ENCODE measurements around the gene GRID1.
A peak's percentile ranks its signal among the peaks of the same experiment; 100 is the strongest.

GRID1 gene

DNA sequence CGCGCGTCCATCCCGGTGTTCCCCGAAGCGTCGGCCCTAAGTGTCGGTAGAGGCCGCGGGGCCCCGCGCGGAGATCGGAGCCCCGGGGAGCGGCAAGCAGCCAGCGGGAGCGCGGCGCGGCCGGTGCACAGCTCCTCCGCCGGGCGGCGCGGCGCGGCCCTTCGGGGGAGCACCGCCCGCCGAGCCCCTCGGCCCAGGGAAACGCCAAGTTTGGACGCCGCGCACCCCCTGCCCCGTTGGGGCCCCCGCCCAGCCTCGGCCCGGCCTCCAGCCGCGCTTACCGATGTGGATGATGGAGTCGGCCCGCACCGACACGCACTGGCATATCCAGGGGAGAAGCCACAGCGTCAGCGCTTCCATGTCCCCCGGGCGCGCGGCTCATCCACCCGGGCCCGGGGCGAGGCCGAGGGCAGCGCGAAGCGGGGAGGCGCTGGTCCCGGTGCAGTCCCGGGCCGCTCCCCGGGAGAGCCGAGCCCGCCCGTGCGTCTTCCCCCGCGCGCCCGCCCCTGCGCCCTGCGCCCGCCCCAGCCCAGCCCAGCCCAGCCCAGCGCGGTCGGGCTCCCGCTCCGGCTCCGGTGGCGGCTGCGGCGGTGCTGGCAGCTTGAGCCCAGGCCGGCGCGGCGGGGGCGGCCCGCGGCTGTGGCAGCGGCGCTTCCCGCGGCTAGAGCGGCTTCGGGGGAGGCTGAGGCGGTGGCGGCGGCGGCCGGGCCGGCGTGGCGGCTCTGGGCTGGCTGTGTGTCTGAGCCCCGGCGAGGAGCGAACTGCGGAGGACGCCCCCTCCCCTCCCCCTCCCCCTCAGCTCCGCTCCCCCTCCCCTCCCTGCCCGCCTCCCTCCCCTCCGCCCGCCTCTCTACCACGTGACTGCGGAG, at the start of gene GRID1:
Gene GRID1, minus strand, starts transcription at position 763 of the 869 bp plus-strand sequence.
- peak; percentile 55 for DNase-seq (ENCODE audit: low spot score)

GRCh38 chr10:86415583-86415982, 49.0 kb upstream of the GRID1 start:
- DNase-seq (ENCODE audit: low spot score): no peak

- DNase-seq (ENCODE audit: low spot score): no peak
Measured at GRCh38 chr10:86415116-86415515, 48.5 kb upstream of the GRID1 start.

DNA sequence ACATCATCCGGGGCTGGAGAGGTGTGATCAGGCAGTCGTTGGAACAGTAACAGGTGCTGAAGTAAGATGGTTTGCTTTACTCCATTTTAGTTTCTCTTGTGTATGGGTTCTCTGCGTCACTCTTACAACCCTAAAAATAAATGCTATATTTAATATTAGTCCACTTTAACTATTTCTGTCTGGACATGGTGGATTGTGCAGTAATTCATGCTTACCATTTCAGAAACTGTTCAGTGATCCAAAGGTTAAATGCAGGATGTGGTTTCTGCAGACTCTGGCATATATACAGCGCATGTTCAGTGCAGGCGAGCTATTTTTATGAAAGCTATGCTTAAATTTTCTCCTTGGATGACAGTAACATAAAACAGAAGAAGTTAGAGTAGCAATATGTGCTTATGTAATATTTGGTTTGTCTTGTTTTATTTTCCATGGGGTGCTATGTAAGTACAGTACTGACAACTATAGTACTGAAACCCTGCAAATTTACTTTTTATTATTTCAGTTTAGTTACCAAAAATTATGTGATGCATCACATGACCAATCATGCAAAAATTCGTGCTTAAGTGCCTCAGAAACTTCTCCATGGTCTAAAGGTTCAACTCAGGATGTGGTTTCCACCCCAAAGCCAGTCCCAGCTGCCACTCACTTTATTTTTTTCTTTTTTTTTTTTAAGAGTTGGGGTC, 46.6 kb upstream of the GRID1 start:
- DNase-seq (ENCODE audit: low spot score): no peak

DNA sequence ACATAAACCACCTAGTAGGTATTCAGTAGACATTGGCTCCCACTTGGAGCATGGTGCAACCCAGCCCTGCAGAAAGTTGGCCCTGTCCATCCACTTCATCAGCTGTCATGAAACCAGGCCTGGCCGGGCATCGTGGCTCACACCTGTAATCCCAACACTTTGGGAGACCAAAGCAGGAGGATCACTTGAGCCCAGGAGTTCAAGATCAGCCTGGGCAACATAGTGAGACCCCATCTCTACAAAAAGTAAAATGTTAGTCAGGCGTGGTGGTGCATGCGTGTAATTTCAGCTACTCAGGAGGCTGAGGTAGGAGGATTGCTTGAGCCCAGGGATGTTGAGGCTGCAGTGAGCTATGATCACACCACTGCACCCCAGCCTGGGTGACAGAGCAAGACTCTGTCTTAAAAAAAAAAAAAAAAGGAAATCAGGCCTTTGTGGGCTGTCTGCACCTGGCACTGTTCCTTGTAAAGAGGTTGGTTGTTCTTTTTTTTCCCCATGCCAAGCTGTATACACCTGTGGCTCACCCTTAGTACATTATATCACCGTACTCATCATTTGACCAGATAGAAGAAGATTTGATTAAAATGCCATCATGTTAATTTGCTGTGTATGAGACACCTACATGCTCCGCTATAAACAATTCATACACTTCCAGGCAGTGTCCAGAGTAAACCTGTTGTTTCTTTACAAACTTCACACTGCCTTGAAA, 45.4 kb upstream of the GRID1 start:
- DNase-seq (ENCODE audit: low spot score): no peak

DNA sequence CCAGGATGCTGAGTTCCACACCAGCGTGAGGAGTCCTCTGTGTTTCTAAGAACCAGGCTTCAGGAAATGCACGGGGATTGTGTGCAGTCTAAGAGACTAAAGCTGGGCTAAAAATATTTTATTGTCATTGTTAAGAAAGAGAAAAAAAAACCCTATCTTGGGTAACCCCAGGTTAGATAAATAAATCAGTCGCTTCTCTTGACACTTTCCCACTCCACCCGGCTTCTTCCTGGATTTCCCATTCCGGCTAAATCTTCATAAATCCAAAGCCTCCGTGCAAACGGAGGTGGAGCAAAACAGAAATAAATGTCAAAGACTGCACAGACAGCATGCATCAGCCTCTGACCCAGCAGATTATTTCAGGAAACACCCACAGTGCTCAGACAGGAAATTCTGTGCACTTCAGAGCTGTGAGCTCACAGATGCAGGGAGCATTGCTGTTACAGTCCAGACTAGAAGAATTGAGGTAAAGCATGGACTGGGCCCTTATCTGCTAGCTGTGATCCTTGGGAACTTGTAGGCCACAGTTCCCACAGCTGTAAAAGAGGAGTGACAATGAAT, 44.8 kb upstream of the GRID1 start:
- DNase-seq (ENCODE audit: low spot score): no peak

DNA sequence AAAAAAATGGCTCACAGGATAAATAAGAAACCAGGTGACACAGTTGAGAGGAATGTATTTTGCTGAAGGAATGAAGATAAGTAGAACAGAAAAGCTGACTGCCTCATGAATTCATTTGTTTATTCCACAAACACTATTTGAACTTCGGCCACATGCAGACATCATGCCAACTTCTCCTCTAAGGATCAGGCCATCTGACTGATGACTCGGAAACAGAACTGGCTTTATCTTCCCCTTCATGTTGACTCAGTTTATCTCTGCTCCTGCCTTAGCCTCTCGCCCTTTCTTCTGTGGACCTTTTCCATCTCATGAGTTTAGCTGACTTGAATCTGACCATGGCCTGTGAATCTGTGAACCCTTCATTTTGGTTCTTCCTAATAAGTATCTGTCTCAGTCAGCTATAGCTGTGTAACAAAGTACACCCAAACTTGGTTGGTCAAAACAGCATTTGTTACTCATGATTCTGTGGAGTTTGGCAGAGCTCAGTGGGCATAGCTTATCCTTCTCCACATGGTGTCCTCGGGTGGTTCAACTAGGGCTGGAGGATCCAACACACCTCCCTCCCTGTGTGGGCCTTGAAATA, 44.0 kb upstream of the GRID1 start:
- DNase-seq (ENCODE audit: low spot score): no peak

GRCh38 chr10:86409183-86409582, 42.6 kb upstream of the GRID1 start:
- no peak for DNase-seq (ENCODE audit: low spot score)

GRCh38 chr10:86403183-86403797, 36.7 kb upstream of the GRID1 start:
- DNase-seq (ENCODE audit: low spot score): no peak

DNA sequence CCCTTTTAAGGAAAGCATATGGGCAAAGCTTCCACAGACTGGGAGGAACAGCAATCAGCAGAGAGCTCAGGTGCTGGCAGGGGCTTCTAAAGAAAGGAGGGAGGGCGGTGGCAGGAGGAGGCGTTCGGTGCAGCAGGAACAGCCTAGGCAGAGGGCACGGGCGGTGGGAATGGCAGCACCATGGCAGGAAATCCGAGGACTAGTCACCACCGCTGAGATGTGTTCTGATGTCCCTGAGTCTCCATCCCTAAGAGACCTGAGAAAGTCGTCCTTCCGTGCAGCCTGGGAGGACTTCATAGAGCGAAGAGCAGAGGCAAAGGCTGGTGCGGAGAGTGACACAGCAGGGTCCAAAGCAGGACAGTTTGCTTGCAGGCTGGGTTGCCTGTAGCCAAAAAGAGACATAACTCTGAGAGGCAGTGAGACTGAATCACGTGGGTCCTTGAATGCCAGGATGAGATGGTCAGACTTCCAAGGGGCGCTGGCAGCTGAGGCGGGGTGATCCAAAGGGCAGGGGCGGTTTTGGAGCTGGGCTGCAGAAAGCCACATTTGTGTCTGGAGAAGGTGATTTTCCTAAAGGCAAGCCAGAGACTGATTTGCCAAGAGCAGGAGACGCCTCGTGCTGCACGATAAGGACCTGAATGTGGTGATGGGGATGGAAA, 35.8 kb upstream of the GRID1 start:
- no peak for DNase-seq (ENCODE audit: low spot score)

- no peak for DNase-seq (ENCODE audit: low spot score)
Measured at GRCh38 chr10:86401588-86402282, 35.1 kb upstream of the GRID1 start.

DNA sequence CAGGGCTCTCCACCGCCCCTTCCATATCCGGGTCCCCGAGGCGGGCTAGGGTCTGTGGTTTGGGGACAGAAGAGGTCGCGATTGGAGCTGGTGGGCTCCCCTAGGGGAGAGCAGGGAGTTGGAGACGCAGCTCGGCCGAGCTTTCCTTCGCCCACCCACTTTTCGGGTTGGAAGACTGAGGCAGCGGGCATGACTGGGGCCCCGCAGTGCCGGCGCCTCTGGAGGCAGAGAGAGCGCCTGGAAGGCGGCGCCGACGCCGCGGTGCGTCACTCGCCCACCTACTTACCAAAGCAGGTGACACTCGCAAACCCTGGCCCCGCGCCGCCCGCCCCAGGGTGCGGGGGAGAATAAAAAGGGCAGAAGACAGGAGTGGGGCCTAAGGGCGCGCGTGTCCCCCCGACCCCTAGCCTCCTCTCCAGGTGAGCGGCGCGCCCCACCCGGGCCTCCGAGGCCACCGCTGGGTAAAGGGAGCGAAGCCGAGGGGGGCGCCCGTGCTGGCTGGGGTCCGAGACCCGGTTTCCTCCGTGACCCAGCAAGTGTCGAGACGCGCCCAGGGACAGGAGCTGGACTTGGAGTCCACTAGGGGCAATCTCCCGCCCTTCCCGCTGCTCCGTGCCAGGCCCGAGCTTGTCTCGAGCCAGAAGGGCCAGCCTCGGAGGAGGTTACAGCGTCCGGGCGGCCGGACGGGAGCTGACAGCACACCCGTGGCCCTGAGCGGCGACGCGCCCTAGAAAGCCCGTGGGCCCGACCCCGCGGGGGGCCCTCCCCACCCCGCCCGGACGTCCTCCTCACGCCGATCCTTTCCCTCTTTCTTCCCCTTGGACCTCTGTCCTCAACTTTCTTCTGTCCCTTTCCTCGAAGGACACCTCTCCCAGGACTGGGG, 34.4 kb upstream of the GRID1 start:
- DNase-seq (ENCODE audit: low spot score): peak; percentile 47

DNA sequence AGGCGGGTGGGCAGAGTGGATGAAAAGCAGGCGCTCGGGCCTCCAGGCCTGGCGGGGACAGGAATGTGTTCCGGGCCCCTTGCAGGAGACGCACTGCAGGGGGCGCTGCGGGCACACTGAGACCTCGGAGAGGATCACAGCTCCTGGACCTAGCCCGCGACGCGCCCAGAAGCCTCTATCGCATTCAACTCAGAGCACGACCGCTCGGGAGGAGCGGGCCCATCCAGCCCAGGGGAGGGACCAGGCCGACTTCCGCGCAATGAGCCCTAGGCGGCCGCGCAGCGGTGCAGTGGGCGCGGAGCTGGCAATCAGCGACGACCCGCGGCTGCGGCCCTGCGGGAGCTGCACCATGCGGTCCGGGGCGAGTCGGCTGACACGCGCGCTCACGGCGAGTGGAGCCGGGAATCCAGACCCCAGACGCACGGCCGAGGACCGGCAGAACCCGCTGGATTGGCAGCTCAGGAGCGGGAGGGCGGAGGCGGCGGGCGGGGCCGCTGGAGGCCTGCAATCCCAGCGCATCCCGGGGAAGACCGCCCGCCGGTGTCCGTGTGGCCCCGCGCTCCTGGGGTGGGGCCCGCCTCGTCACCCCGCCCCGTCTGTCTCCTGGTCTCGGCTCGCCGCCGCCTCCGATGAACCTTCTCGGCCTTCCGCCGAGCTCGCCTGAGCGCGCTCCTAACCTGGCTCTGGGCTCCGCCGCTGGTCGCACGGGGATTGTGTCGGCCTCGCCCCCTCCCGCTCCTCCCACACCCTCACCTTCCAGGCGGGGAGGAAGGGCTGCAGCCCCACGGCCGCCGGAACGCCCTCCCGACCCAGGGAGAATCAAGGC, 33.5 kb upstream of the GRID1 start:
- peak; percentile 95 for DNase-seq (ENCODE audit: low spot score)

GRCh38 chr10:86399514-86399878, 32.9 kb upstream of the GRID1 start:
- no peak for DNase-seq (ENCODE audit: low spot score)

- DNase-seq (ENCODE audit: low spot score): no peak
Measured at GRCh38 chr10:86397120-86397519, 30.5 kb upstream of the GRID1 start.

DNA sequence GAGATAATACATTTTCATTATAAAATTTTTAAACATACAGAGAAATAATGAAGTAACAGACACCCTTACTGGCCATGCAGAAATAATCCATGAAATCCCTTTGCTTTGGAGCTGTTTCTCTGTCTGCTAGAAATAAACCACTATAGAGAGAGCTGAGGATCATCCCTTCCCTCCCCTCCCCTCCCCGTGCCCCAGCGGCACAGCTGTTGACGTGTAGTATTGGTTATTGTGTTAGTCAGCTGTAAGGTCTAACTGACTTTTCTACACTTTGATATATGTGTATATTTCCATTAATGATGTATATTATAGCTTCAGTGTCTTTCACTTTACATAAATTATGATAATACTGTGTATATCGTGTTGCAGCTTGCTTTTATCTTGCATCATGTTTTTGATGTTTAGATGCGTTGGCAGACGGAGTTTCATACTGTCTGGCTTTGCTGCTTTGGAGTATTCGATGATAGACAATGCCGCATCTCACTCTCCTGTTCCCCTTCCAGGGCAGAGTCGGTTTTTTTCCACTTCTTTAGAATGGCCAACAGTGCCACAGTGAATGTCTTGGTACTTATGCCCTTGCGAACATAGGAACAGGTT, 27.4 kb upstream of the GRID1 start:
- DNase-seq (ENCODE audit: low spot score): no peak

DNA sequence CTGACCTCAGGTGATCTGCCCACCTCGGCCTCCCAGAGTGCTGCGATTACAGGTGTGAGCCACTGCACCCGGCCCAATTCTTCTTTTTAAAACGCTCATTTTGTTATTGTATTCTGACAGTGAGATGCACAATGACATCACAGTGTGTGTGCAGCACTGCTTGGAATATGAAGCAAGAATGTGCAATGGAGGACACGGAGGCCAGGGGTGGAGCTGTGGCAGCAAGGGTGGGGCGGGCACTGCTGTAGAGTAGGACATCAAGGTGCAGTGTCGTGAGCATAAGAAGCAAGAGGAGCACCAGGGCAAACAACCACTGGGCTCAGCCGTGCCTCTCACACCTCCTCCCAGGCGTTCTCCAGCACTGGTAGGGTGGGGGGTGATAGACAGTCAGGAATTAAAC, 26.8 kb upstream of the GRID1 start:
- DNase-seq (ENCODE audit: low spot score): no peak

- no peak for DNase-seq (ENCODE audit: low spot score)
Measured at GRCh38 chr10:86392723-86393094, 26.1 kb upstream of the GRID1 start.

Measured in HuH-7 (cell line).